Upper lobe of right lung (tissue), 1 donor: ENCODE data around the gene DUS1L. TPM values are rescaled to one million over a fixed set of nuclear protein-coding genes. Genes with fewer than 3 reads are reported as not detected.
A peak's percentile ranks its signal among the peaks of the same experiment; 100 is the strongest.

Experiments used
- ATAC-seq: fragments of 200-7000 bp; cut with Tn5 transposase; one replicate; pipeline ENCODE4 v1.9.1; 2020; ENCODE audit warnings: mild to moderate bottlenecking, moderate library complexity
- DNase-seq: peaks from one replicate; pipeline ENCODE4 v3.0.0-alpha.2; 2020
- H3K27ac ChIP-seq: fragments of 200-600 bp; one replicate; pipeline ENCODE4 v1.8.0; 2022
- H3K27me3 ChIP-seq: fragments of 200-600 bp; one replicate; pipeline ENCODE4 v1.8.0; 2022; ENCODE audit warnings: mild to moderate bottlenecking
- H3K36me3 ChIP-seq: fragments of 200-600 bp; one replicate; pipeline ENCODE4 v1.8.0; 2022
- H3K4me1 ChIP-seq: fragments of 200-600 bp; one replicate; pipeline ENCODE4 v1.8.0; 2022
- H3K4me3 ChIP-seq: fragments of 200-600 bp; one replicate; pipeline ENCODE4 v1.8.0; 2022; ENCODE audit warnings: mild to moderate bottlenecking
- H3K9me3 ChIP-seq: fragments of 200-600 bp; one replicate; pipeline ENCODE4 v1.8.0; 2022
- CTCF ChIP-seq: fragments of 200-600 bp; IDR thresholded peaks from one replicate; pipeline ENCODE4 v1.8.0; 2022; ENCODE audit warnings: antibody characterized with exemption
- intact Hi-C: fragments of 100-400 bp; cut with DNase I; formaldehyde crosslinking; loops from one replicate; pipeline ENCODE4 v1.11.0; 2022
- total RNA-seq: library from RNA; stranded (reverse); fragmentation: NEBNext Ultra II Directional; extraction: Animal tissue kit (Norgen Biotek cat#: 25700); gene quantifications from one replicate; pipeline ENCODE4 v1.2.1, GENCODE V29; 2021
- donor health status: DM: no; HTN: yes; CAD: no; lungs with severe emphysema.

DUS1L gene
- total RNA-seq, 1 donor from 2014 or later, result 82.4 TPM

- no peaks in the 10 kb centered on the region for H3K9me3 ChIP-seq
- intact Hi-C loops, result no loop called here
- H3K4me3 ChIP-seq, result no peak overlapping the region
- no peak for TF ChIP-seq CTCF
- H3K4me1 ChIP-seq, result peaks cover 11% of the 10 kb centered on the region
- ATAC-seq (no peak), DNase-seq (no peak)
- H3K27me3 ChIP-seq, result no peaks in the 10 kb centered on the region
- H3K27ac ChIP-seq, result no peak overlapping the region
- no peaks in the 10 kb centered on the region for H3K36me3 ChIP-seq
Observed at GRCh38 chr17:82016875-82017459, 48.6 kb downstream of the DUS1L start.

GRCh38 chr17:82016061-82016874 lies 49.3 kb downstream of the DUS1L start:
- no peak for TF ChIP-seq CTCF

GRCh38 chr17:82015311-82015971 lies 50.2 kb downstream of the DUS1L start:
- peaks cover 3% of the 10 kb centered on the region for H3K4me1 ChIP-seq
- no peak overlapping the region for H3K4me3 ChIP-seq
- H3K27me3 ChIP-seq, result no peaks in the 10 kb centered on the region
- intact Hi-C loops, result no loop called here
- no peak overlapping the region for H3K27ac ChIP-seq
- H3K9me3 ChIP-seq, result no peaks in the 10 kb centered on the region
- TF ChIP-seq CTCF, result no peak
- H3K36me3 ChIP-seq, result no peaks in the 10 kb centered on the region
- ATAC-seq (no peak), DNase-seq (no peak)

More at GRCh38 chr17:82016061-82016874, 49.3 kb downstream of the DUS1L start:
- H3K27ac ChIP-seq, result no peak overlapping the region
- DNase-seq, result no peak
- ATAC-seq, result no peak
- H3K9me3 ChIP-seq, result no peaks in the 10 kb centered on the region
- no peaks in the 10 kb centered on the region for H3K27me3 ChIP-seq
- peaks cover 4% of the 10 kb centered on the region for H3K4me1 ChIP-seq
- no peaks in the 10 kb centered on the region for H3K36me3 ChIP-seq
- intact Hi-C loops, result no loop called here
- H3K4me3 ChIP-seq, result no peak overlapping the region

GRCh38 chr17:82014971-82015310 lies 50.7 kb downstream of the DUS1L start:
- H3K36me3 ChIP-seq, result no peaks in the 10 kb centered on the region
- H3K4me1 ChIP-seq, result peaks cover 3% of the 10 kb centered on the region
- TF ChIP-seq CTCF, result no peak
- intact Hi-C loops, result no loop called here
- no peak for ATAC-seq
- no peak overlapping the region for H3K4me3 ChIP-seq
- no peak overlapping the region for H3K27ac ChIP-seq
- H3K9me3 ChIP-seq, result no peaks in the 10 kb centered on the region
- no peak for DNase-seq
- no peaks in the 10 kb centered on the region for H3K27me3 ChIP-seq

- intact Hi-C loops, result no loop called here
- no peak for TF ChIP-seq CTCF
- Histone ChIP-seq H3K4me3 (peak overlapping the region; percentile 10), H3K27me3 (no peaks in the 10 kb centered on the region), H3K9me3 (no peaks in the 10 kb centered on the region), H3K36me3 (no peaks in the 10 kb centered on the region), H3K4me1 (peaks cover 3% of the 10 kb centered on the region), H3K27ac (peak overlapping the region; percentile 78)
- ATAC-seq (peak; percentile 39), DNase-seq (peak; percentile 83)
Observed at GRCh38 chr17:82014432-82014831, 51.2 kb downstream of the DUS1L start.
